B cell (primary cell): ENCODE data around the gene RERG. TPM values are rescaled to one million over a fixed set of nuclear protein-coding genes. Genes with fewer than 3 reads are reported as not detected.

Source experiments
- ATAC-seq: fragments of 200-7000 bp; cut with Tn5 transposase; one replicate; pipeline ENCODE4 v1.10.0; 2021; ENCODE audit warnings: low read depth, mild to moderate bottlenecking, moderate number of reproducible peaks, moderate library complexity
- CTCF ChIA-PET: fragments of 350-600 bp; sonication (Branson Sonifier 250); formaldehyde crosslinking; loops from one replicate; lab custom pipeline; 2021; ENCODE audit warnings: antibody characterized with exemption, inconsistent platforms; lab: Charles Lee
- POLR2A ChIA-PET: fragments of 350-600 bp; sonication (Branson Sonifier 250); formaldehyde crosslinking; loops from one replicate; lab custom pipeline; 2021; ENCODE audit warnings: antibody characterized with exemption; lab: Charles Lee
- DNase-seq: peaks from one replicate; pipeline ENCODE4 v3.0.0; 2013
- H2AFZ ChIP-seq: 2 replicates; pipeline ENCODE4 v1.6.1; 2012; ENCODE audit warnings: mild to moderate bottlenecking, low read depth, low read length; ENCODE audit not compliant: insufficient read depth, poor library complexity, severe bottlenecking
- H3K27ac ChIP-seq, 2 donors: 1 replicate in 1 of 2; 2 replicates in 1 of 2; pipeline ENCODE4 v1.5.1; 2012 to 2013; ENCODE audit warnings: low read length in 2 of 2, mild to moderate bottlenecking in 2 of 2, moderate library complexity in 1 of 2
- H3K27me3 ChIP-seq, 4 experiments: fragments of 200-600 bp in 1 of 4; sonication (generic) in 1 of 4; replicated peaks in 1 of 4; 1 replicate in 2 of 4; 2 replicates in 2 of 4; pipeline versions ENCODE4 v1.6.1 to v1.7.0; 2013 to 2016; ENCODE audit warnings: low read length in 3 of 4, mild to moderate bottlenecking in 2 of 4, mixed read lengths in 1 of 4, moderate library complexity in 1 of 4; ENCODE audit not compliant: insufficient read depth in 4 of 4, control insufficient read depth in 3 of 4; ENCODE audit errors: control extremely low read depth in 1 of 4
- H3K36me3 ChIP-seq, 2 experiments: replicated peaks in 1 of 2; 1 replicate in 1 of 2; 2 replicates in 1 of 2; pipeline versions ENCODE4 v1.6.1 to v1.7.1; 2013; ENCODE audit warnings: low read length in 1 of 2; ENCODE audit not compliant: insufficient read depth in 2 of 2, control insufficient read depth in 1 of 2; ENCODE audit errors: control extremely low read depth in 1 of 2, extremely low read depth in 1 of 2
- H3K4me1 ChIP-seq, 2 donors: fragments of 200-600 bp in 1 of 2; sonication (generic) in 1 of 2; 1 replicate in 1 of 2; 2 replicates in 1 of 2; pipeline versions ENCODE4 v1.5.1 to v1.6.1; 2013 to 2017; ENCODE audit warnings: low read length in 2 of 2; ENCODE audit not compliant: control insufficient read depth in 2 of 2, insufficient read depth in 2 of 2
- H3K4me2 ChIP-seq: replicated peaks from 2 replicates; pipeline ENCODE3; 2012; ENCODE audit warnings: mild to moderate bottlenecking, low read depth, low read length; ENCODE audit not compliant: poor library complexity, severe bottlenecking
- H3K4me3 ChIP-seq, 5 experiments: fragments of 200-600 bp in 1 of 5; sonication (generic) in 1 of 5; 1 replicate in 3 of 5; 2 replicates in 2 of 5; pipeline versions ENCODE4 v1.5.1 to v1.7.0; 2011 to 2016; ENCODE audit warnings: low read length in 4 of 5, mild to moderate bottlenecking in 4 of 5, low read depth in 2 of 5, control low read depth in 1 of 5, moderate library complexity in 1 of 5; ENCODE audit not compliant: insufficient read depth in 1 of 5; ENCODE audit errors: control extremely low read depth in 1 of 5, extremely low read depth in 1 of 5
- H3K79me2 ChIP-seq: fragments of 200-600 bp; sonication (generic); one replicate; pipeline ENCODE4 v1.6.0; 2016; ENCODE audit warnings: low read length; ENCODE audit not compliant: control insufficient read depth, insufficient read depth
- H3K9ac ChIP-seq: fragments of 200-600 bp; sonication (generic); 2 replicates; pipeline ENCODE4 v1.6.1; 2017; ENCODE audit warnings: mild to moderate bottlenecking, low read length, moderate library complexity
- H3K9me3 ChIP-seq, 3 donors: one replicate each; pipeline versions ENCODE4 v1.6.1 to v1.7.1; 2013; ENCODE audit warnings: low read length in 2 of 3; ENCODE audit not compliant: control insufficient read depth in 2 of 3, insufficient read depth in 1 of 3; ENCODE audit errors: control extremely low read depth in 1 of 3
- H4K20me1 ChIP-seq: 2 replicates; pipeline ENCODE4 v1.6.0; 2012; ENCODE audit warnings: mild to moderate bottlenecking, low read length; ENCODE audit not compliant: insufficient read depth, control insufficient read depth, poor library complexity, severe bottlenecking
- H3K27ac Mint-ChIP-seq: one replicate; pipeline ENCODE4 v1.8.0; 2021; ENCODE audit warnings: mixed read lengths
- H3K27me3 Mint-ChIP-seq: one replicate; pipeline ENCODE4 v1.8.0; 2021; ENCODE audit warnings: mixed read lengths
- H3K4me1 Mint-ChIP-seq: one replicate; pipeline ENCODE4 v1.8.0; 2021; ENCODE audit warnings: mixed read lengths
- H3K4me3 Mint-ChIP-seq: one replicate; pipeline ENCODE4 v1.8.0; 2021; ENCODE audit warnings: mixed read lengths
- H3K9me3 Mint-ChIP-seq: one replicate; pipeline ENCODE4 v1.8.0; 2022; ENCODE audit warnings: mixed read lengths; ENCODE audit not compliant: insufficient read depth
- EZH2 ChIP-seq: IDR thresholded peaks from 2 replicates; pipeline ENCODE4 v1.6.1; 2012; ENCODE audit warnings: borderline replicate concordance, low read depth, mild to moderate bottlenecking, moderate library complexity, low read length; ENCODE audit not compliant: insufficient read depth, poor library complexity, severe bottlenecking
- WGBS: methylation state at CpG from one replicate; pipeline ENCODE4 v1.1.5; 2013; ENCODE audit warnings: missing lambda C conversion rate; ENCODE audit not compliant: insufficient coverage; 5-methylcytosine and 5-hydroxymethylcytosine counted together
- intact Hi-C: fragments of 100-400 bp; cut with micrococcal nuclease; formaldehyde crosslinking; loops from one replicate; pipeline ENCODE4 v1.10.0; 2022
- polyA plus RNA-seq: library from polyadenylated mRNA; depleted of rRNA; stranded (reverse); fragments of >200 nt; gene quantifications from 2 replicates; pipeline ENCODE4 v1.2.3, GENCODE V29; 2012
- total RNA-seq, 2 donors: library from RNA; stranded (reverse); fragments of 120-200 nt in 1 of 2; gene quantifications; 1 replicate in 1 of 2; 2 replicates in 1 of 2; pipeline versions ENCODE4 v1.2.3 to v1.2.4, GENCODE V29; 2013 to 2022
- TF ChIP-seq, protein P1 (sequence below): fragments of 200-600 bp; IDR thresholded peaks from one replicate; pipeline ENCODE4 v1.8.0; 2022; ENCODE audit warnings: antibody characterized with exemption, mild to moderate bottlenecking

RERG gene
- total and polyA plus RNA-seq, 2 donors (not counting 1 experiment from before 2014, with no cell fraction given), result not detected

GRCh38 chr12:15180325-15180724 lies 40.9 kb downstream of the RERG start:
- POLR2A ChIA-PET, result no interaction called here
- no peak overlapping the region for H3K4me2 ChIP-seq
- no peaks in the 10 kb centered on the region for H3K79me2 ChIP-seq
- peaks cover 0 to 4% (median 2%) of the 10 kb centered on the region in 4 experiments for H3K27me3 ChIP-seq
- no peaks in the 10 kb centered on the region for H3K36me3 ChIP-seq
- H3K27ac Mint-ChIP-seq, result no peak overlapping the region
- TF ChIP-seq, protein P1, sequence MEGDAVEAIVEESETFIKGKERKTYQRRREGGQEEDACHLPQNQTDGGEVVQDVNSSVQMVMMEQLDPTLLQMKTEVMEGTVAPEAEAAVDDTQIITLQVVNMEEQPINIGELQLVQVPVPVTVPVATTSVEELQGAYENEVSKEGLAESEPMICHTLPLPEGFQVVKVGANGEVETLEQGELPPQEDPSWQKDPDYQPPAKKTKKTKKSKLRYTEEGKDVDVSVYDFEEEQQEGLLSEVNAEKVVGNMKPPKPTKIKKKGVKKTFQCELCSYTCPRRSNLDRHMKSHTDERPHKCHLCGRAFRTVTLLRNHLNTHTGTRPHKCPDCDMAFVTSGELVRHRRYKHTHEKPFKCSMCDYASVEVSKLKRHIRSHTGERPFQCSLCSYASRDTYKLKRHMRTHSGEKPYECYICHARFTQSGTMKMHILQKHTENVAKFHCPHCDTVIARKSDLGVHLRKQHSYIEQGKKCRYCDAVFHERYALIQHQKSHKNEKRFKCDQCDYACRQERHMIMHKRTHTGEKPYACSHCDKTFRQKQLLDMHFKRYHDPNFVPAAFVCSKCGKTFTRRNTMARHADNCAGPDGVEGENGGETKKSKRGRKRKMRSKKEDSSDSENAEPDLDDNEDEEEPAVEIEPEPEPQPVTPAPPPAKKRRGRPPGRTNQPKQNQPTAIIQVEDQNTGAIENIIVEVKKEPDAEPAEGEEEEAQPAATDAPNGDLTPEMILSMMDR, result no peak
- TF ChIP-seq EZH2, result no peak
- no peak overlapping the region for H3K4me3 Mint-ChIP-seq
- no peak overlapping the region for H3K4me3 ChIP-seq
- no peaks in the 10 kb centered on the region for H4K20me1 ChIP-seq
- no peaks in the 10 kb centered on the region for H3K9me3 Mint-ChIP-seq
- H3K4me1 Mint-ChIP-seq, result no peaks in the 10 kb centered on the region
- WGBS, result 86% methylated on average over 1 of the region's 2 CpGs
- CTCF ChIA-PET, result interaction anchor here (0.6 to 1.8 kb wide), 2 partner anchors 41 to 676 kb away, joined by 3 to 4 read pairs; partner anchors contain the start of gene RERG
- H3K9me3 ChIP-seq, result no peaks in the 10 kb centered on the region
- no peak overlapping the region for H3K9ac ChIP-seq
- intact Hi-C loops, result no loop called here
- no peak for ATAC-seq
- H2AFZ ChIP-seq, result no peak overlapping the region
- H3K27me3 Mint-ChIP-seq, result peaks cover 30% of the 10 kb centered on the region
- no peaks in the 10 kb centered on the region for H3K4me1 ChIP-seq
- H3K27ac ChIP-seq, result no peak overlapping the region
- no peak for DNase-seq

- H3K4me2 ChIP-seq, result no peak overlapping the region
- ChIA-PET POLR2A (no interaction called here), CTCF (interaction anchor here (1.8 kb wide), 1 partner anchor 42 kb away, joined by 4 read pairs; the partner anchor contains the start of gene RERG)
- no peaks in the 10 kb centered on the region for H3K79me2 ChIP-seq
- intact Hi-C loops, result no loop called here
- no peaks in the 10 kb centered on the region for H3K4me1 ChIP-seq
- ATAC-seq (no peak), DNase-seq (no peak)
- Mint-ChIP-seq H3K27ac (no peak overlapping the region), H3K9me3 (no peaks in the 10 kb centered on the region), H3K4me3 (no peak overlapping the region), H3K4me1 (no peaks in the 10 kb centered on the region), H3K27me3 (peaks cover 26% of the 10 kb centered on the region)
- TF ChIP-seq, protein P1, result no peak
- TF ChIP-seq EZH2, result no peak
- no peaks in the 10 kb centered on the region for H3K9me3 ChIP-seq
- H3K9ac ChIP-seq, result no peak overlapping the region
- no peaks in the 10 kb centered on the region for H3K36me3 ChIP-seq
- H3K4me3 ChIP-seq, result no peak overlapping the region
- no peak overlapping the region for H3K27ac ChIP-seq
- WGBS, result no CpG with 5 or more reads among the region's 2 CpGs
- no peak overlapping the region for H2AFZ ChIP-seq
- peaks cover 0 to 4% (median 2%) of the 10 kb centered on the region in 4 experiments for H3K27me3 ChIP-seq
- H4K20me1 ChIP-seq, result no peaks in the 10 kb centered on the region
These were observed 41.5 kb downstream of the RERG start for GRCh38 chr12:15179672-15180071.
